Pancreas (tissue), 10 donors: ENCODE results near the gene DOCK8. TPM values are rescaled to one million over a fixed set of nuclear protein-coding genes. Genes with fewer than 3 reads are reported as not detected.

Experiments used
- ATAC-seq, 4 donors: fragments of 200-7000 bp; cut with Tn5 transposase; one replicate each; pipeline versions ENCODE4 v1.8.0 to v1.9.1; 2020; ENCODE audit warnings: mild to moderate bottlenecking in 4 of 4, moderate library complexity in 4 of 4
- DNase-seq, 6 donors: peaks; one replicate each; pipeline ENCODE4 v3.0.0-alpha.2; 2020
- FAIRE-seq: peaks from 2 replicates; lab custom pipeline; 2012; peaks lifted over from hg19 to GRCh38; lab: Jason Lieb, UNC
- H3K27ac ChIP-seq, 4 donors: fragments of 200-600 bp; sonication (generic); 1 replicate in 3 of 4; 2 replicates in 1 of 4; pipeline versions ENCODE4 v1.5.0 to v1.8.0; 2020
- H3K27me3 ChIP-seq, 4 donors: fragments of 200-600 bp; one replicate each; pipeline ENCODE4 v1.8.0; 2021
- H3K36me3 ChIP-seq, 3 donors: fragments of 200-600 bp; sonication (generic) in 1 of 3; one replicate each; pipeline versions ENCODE4 v1.5.0 to v1.8.0; 2020 to 2021
- H3K4me1 ChIP-seq, 3 donors: fragments of 200-600 bp; one replicate each; pipeline ENCODE4 v1.8.0; 2021
- H3K4me3 ChIP-seq, 4 donors: fragments of 200-600 bp; sonication (generic) in 2 of 4; one replicate each; pipeline versions ENCODE4 v1.5.0 to v1.8.0; 2020 to 2021
- H3K9me3 ChIP-seq, 4 donors: fragments of 200-600 bp; one replicate each; pipeline ENCODE4 v1.8.0; 2021
- WGBS, 2 donors: extraction: QIAGEN DNeasy Blood & Tissue Kit; methylation state at CpG; one replicate each; pipeline ENCODE4 v1.1.7; 2013; 5-methylcytosine and 5-hydroxymethylcytosine counted together
- intact Hi-C, 3 donors: fragments of 100-400 bp; cut with DNase I; formaldehyde crosslinking; loops; one replicate each; pipeline versions ENCODE4 v1.11.1 to v1.14.2; 2022
- polyA plus RNA-seq, 2 donors: library from polyadenylated mRNA; stranded (reverse); fragments of 200-250 nt; gene quantifications; one replicate each; pipeline ENCODE4 v1.2.3, GENCODE V29; 2013
- total RNA-seq, 6 donors: library from RNA; stranded (reverse); fragmentation: NEBNext Ultra II Directional in 4 of 6; extraction: Animal tissue kit (Norgen Biotek cat#: 25700) in 4 of 6; gene quantifications; one replicate each; pipeline versions ENCODE4 v1.2.1 to v1.2.4, GENCODE V29; 2021 to 2023
- TF ChIP-seq, protein P1 (sequence below), 4 donors: fragments of 200-600 bp; sonication (generic) in 3 of 4; IDR thresholded peaks; one replicate each; pipeline versions ENCODE4 v1.5.0 to v1.8.0; 2021; ENCODE audit warnings: antibody characterized with exemption in 4 of 4
- donor health status: healthy with polysubstance abuse.
- donor health status: DM: no; HTN: no; CAD: no; lungs with moderate emphysema.
- donor health status: DM: no; HTN: no; CAD: no.
- donor health status: control.
- donor health status: control.
- donor health status: Bipolar disorder and iron deficiency.
- donor health status: DM: yes; HTN: yes; CAD: no.
- donor health status: DM: no; HTN: no; CAD: no.
- donor health status: DM: no; HTN: no; CAD: no.
- donor health status: DM: yes; HTN: yes; CAD: no.

DOCK8 gene
- total and polyA plus RNA-seq, 8 donors: 1.7 to 22.7 (median 6.0) TPM

DNA sequence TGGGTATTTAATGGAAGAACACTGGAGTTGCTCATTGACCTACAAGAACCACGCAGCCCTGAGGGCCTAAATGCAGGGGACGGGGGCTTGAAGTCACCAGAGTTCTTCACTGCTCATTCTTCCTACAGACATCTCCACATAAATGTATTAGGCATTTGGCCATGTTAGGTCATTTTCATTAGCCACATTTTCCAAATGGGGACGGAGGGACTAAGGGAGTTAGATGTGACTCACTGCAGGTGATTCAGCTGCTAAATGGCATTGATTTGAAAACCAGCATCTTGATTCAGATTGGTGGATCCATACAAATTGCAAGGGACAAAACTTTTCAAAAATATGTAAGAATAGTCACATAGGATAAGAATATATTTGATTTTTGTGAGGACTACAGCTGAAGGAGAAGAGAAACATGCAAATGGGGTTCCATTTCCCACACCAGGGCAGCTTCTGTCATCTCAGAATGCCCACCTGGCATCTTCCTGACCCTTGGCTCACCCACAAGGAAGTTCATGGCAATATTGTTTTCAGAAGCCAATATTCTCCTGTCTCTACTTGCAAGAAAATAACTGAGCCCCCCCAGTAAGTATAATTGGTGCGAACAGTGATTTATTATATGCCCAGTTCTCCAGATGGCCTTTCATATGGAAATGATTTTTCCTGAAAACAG is 264.8 kb downstream of the DOCK8 start:
- FAIRE-seq (no peak), DNase-seq (no peak), ATAC-seq (no peak)
- 63 to 68% methylated on average over 4 of the region's 4 CpGs for WGBS, 2 donors
- intact Hi-C loops: no loop called here
- Histone ChIP-seq H3K9me3 (no peaks in the 10 kb centered on the region), H3K27ac (no peak overlapping the region), H3K4me3 (no peak overlapping the region), H3K27me3 (no peaks in the 10 kb centered on the region), H3K36me3 (no peaks in the 10 kb centered on the region), H3K4me1 (no peaks in the 10 kb centered on the region)
- TF ChIP-seq, protein P1, sequence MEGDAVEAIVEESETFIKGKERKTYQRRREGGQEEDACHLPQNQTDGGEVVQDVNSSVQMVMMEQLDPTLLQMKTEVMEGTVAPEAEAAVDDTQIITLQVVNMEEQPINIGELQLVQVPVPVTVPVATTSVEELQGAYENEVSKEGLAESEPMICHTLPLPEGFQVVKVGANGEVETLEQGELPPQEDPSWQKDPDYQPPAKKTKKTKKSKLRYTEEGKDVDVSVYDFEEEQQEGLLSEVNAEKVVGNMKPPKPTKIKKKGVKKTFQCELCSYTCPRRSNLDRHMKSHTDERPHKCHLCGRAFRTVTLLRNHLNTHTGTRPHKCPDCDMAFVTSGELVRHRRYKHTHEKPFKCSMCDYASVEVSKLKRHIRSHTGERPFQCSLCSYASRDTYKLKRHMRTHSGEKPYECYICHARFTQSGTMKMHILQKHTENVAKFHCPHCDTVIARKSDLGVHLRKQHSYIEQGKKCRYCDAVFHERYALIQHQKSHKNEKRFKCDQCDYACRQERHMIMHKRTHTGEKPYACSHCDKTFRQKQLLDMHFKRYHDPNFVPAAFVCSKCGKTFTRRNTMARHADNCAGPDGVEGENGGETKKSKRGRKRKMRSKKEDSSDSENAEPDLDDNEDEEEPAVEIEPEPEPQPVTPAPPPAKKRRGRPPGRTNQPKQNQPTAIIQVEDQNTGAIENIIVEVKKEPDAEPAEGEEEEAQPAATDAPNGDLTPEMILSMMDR (IDR thresholded peaks at IDR 0.05): no peak

DNA sequence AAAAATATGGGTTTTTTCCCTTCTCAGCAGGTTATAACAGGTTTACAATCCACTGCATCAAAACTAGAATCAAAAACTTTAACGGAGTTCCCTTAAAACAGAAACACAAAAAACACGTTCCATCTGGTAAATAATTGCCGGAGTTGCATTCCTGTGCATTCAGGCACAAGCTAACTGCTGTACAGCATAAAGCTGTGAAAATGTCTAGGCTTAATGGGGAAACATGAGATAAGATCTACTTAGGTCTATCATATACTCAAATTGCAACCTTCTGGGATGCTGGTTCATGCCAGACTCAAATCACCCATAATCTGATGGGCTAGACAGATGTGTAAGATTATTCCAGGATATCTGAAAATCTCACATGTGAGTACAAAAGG is 265.3 kb downstream of the DOCK8 start:
- TF ChIP-seq, protein P1 (IDR thresholded peaks at IDR 0.05): no peak
- DNase-seq (no peak), ATAC-seq (no peak), FAIRE-seq (no peak)
- H3K27ac ChIP-seq: no peak overlapping the region
- no peaks in the 10 kb centered on the region for H3K4me1 ChIP-seq
- H3K36me3 ChIP-seq: no peaks in the 10 kb centered on the region
- intact Hi-C loops: no loop called here
- no peak overlapping the region for H3K4me3 ChIP-seq
- H3K9me3 ChIP-seq: no peaks in the 10 kb centered on the region
- H3K27me3 ChIP-seq: no peaks in the 10 kb centered on the region
- WGBS, 2 donors: 58 to 64% methylated on average over 3 of the region's 3 CpGs

GRCh38 chr9:482739-483138 is 268.1 kb downstream of the DOCK8 start:
- no peaks in the 10 kb centered on the region for H3K27me3 ChIP-seq
- no peaks in the 10 kb centered on the region for H3K36me3 ChIP-seq
- H3K4me1 ChIP-seq: peaks cover 0 to 2% (median 0%) of the 10 kb centered on the region in 3 donors
- no peaks in the 10 kb centered on the region for H3K9me3 ChIP-seq
- no peak overlapping the region for H3K4me3 ChIP-seq
- intact Hi-C loops: no loop called here
- FAIRE-seq (no peak), DNase-seq (no peak), ATAC-seq (no peak)
- TF ChIP-seq, protein P1 (IDR thresholded peaks at IDR 0.05): no peak
- 96 to 98% methylated on average over 7 of the region's 7 CpGs for WGBS, 2 donors
- H3K27ac ChIP-seq: no peak overlapping the region

GRCh38 chr9:486156-486555 is 271.5 kb downstream of the DOCK8 start:
- no peak overlapping the region for H3K4me3 ChIP-seq
- TF ChIP-seq, protein P1 (IDR thresholded peaks at IDR 0.05): no peak
- 81 to 84% methylated on average over 4 of the region's 4 CpGs for WGBS, 2 donors
- DNase-seq (no peak), FAIRE-seq (no peak), ATAC-seq (no peak)
- H3K27ac ChIP-seq: no peak overlapping the region
- H3K9me3 ChIP-seq: no peaks in the 10 kb centered on the region
- H3K4me1 ChIP-seq: peaks cover 19 to 29% (median 28%) of the 10 kb centered on the region in 3 donors
- no peaks in the 10 kb centered on the region for H3K36me3 ChIP-seq
- no peaks in the 10 kb centered on the region for H3K27me3 ChIP-seq
- intact Hi-C loops: no loop called here

DNA sequence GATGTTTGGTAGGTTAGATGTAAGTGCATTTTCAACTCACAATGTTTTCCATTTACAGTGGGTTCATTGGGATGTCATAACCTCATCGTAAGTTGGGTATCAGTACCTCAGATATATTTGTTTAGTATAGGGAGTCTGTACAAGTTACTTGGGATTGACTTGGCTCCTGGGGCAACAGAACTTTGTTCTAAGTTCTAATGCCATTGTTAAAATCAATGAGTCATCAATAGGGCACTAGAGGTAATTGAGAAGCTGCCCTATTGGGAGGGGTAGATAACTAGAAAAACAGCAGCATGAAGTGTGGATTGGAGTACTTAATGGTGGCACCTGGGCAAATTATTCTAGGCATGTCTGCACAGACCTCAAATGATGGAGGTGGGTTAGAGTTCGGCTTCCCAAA is 272.8 kb downstream of the DOCK8 start:
- no peak overlapping the region for H3K4me3 ChIP-seq
- TF ChIP-seq, protein P1 (IDR thresholded peaks at IDR 0.05): no peak
- H3K9me3 ChIP-seq: no peaks in the 10 kb centered on the region
- no peak for ATAC-seq
- DNase-seq: no peak
- no peak for FAIRE-seq
- H3K4me1 ChIP-seq: peaks cover 19 to 30% (median 28%) of the 10 kb centered on the region in 3 donors
- H3K36me3 ChIP-seq: no peaks in the 10 kb centered on the region
- no peaks in the 10 kb centered on the region for H3K27me3 ChIP-seq
- no peak overlapping the region for H3K27ac ChIP-seq
- WGBS, 2 donors: 96 to 99% methylated on average over 2 of the region's 2 CpGs
- intact Hi-C loops: no loop called here
